Retina (tissue), 1 donor: ENCODE data around the gene LZTR1.
"Not testable (repeated sequence)": the region's sequence is repeated elsewhere in the genome, so short reads cannot be mapped to it uniquely, and the experiment has no call there.

ENCODE experiments used
- DNase-seq: peaks from one replicate; pipeline ENCODE4 v3.0.0-alpha.2; 2016

LZTR1 gene

GRCh38 chr22:20966883-20967696 is 15.0 kb upstream of the LZTR1 start, which contains the start of gene AIFM3:
AIFM3 (plus strand) TSS chr22:20967255; CDS start chr22:20967945, 690 bp downstream.
- DNase-seq = no peak

GRCh38 chr22:20967697-20968211 is 14.3 kb upstream of the LZTR1 start:
- peak; percentile 84 for DNase-seq

- no peak for DNase-seq
Measured at GRCh38 chr22:20968281-20968977, 13.7 kb upstream of the LZTR1 start.

GRCh38 chr22:20970939-20971657 is 11.0 kb upstream of the LZTR1 start:
- peak; percentile 46 for DNase-seq

- not testable (repeated sequence) for DNase-seq
Measured at GRCh38 chr22:20972014-20972694, 9.9 kb upstream of the LZTR1 start.

GRCh38 chr22:20972933-20973577 is 9.0 kb upstream of the LZTR1 start:
- DNase-seq = no peak

GRCh38 chr22:20973634-20974286 is 8.3 kb upstream of the LZTR1 start:
- no peak for DNase-seq

DNA sequence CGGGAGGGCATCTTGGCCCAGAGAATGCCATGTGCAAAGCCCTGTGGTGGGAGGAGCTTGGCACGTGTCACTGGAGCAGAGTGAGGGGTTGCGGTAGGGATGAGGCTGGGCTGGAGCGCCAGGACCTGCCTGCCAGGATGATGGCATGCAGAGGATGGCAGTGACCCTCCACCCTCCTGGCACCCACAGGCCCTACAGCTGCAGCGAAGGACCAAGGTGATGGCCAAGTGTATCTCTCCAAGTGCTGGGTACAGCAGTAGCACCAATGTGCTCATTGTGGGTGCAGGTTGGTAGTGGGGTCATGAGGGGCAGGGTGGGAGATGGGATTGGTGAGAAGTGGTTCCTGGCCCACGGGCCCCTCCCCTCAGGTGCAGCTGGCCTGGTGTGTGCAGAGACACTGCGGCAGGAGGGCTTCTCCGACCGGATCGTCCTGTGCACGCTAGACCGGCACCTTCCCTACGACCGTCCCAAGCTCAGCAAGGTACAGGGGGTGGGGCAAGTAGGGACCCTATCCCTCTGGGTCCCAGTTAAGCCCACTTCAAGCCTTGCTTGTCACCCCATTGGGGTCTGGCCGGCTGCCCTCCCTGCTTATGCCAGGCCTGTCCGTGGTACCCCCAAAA is 7.7 kb upstream of the LZTR1 start:
- no peak for DNase-seq

- DNase-seq = no peak
Measured at GRCh38 chr22:20975541-20976290, 6.4 kb upstream of the LZTR1 start.

GRCh38 chr22:20976291-20976877 is 5.7 kb upstream of the LZTR1 start:
- DNase-seq = no peak

DNA sequence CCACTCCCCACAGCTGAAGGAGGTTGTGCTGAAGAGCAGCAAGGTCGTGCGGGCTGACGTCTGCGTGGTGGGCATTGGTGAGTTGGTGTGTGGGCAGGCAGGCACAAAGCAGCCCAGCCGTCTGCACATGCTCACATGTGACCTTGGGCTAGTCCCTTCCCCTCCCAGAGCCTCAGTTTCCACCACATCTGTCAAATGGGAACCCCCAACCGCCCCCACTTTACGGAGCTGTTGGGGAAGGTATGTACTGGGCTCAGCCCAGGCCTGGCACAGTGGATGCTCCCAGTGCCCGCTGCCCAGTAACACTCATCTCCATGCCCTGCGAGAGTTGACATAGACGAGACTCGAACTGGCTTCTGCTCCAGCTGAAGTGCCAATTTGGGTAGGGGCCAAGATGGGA is 5.1 kb upstream of the LZTR1 start:
- DNase-seq = no peak

- DNase-seq = no peak
Measured at GRCh38 chr22:20977516-20978170, 4.5 kb upstream of the LZTR1 start.

DNA sequence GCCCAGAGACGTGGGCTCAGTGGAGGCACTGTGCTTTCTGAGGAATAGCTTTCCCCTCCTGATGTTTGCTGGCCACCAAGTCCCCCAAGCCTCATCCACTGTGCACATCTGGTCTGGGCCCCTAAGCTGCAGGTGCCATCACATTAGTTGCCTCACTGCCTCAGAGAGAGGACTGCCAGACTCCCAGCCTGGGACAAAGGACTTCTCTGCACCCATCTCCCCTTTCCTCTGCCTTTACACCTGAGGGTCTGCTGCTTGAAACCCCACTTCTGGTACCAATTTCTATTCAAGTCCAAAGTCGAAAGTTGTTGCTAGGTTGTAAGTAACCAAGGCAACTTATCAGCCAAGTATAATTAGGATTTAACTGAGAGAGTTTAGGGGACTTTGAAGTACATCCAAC is 3.7 kb upstream of the LZTR1 start:
- no peak for DNase-seq

GRCh38 chr22:20979243-20979809 is 2.8 kb upstream of the LZTR1 start:
- DNase-seq = peak; percentile 65

DNA sequence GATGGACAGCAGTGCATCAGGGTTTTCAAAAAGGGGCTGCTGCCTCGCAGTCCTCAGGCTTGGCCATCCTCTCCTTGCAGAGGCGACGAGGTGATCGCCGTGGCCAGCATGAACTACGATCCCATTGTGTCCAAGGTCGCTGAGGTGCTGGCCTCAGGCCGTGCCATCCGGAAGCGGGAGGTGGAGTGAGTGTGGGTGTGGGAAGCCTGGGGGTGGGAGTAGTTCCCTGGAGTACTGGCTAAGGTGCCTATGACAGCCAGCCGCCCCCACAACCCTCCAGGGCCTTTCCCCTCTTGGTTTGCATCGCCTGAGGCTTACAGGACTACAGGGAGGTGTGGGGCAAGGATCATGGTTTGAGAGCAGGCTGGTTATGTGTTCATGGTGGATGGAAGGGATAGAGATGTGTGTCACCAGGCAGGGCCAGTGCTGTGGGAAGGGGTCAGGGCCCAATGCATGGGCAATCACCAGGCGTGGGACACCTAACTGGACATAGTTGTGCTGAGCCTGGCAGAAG is 2.1 kb upstream of the LZTR1 start:
- DNase-seq = no peak

GRCh38 chr22:20980523-20980922 is 1.6 kb upstream of the LZTR1 start:
- no peak for DNase-seq

DNA sequence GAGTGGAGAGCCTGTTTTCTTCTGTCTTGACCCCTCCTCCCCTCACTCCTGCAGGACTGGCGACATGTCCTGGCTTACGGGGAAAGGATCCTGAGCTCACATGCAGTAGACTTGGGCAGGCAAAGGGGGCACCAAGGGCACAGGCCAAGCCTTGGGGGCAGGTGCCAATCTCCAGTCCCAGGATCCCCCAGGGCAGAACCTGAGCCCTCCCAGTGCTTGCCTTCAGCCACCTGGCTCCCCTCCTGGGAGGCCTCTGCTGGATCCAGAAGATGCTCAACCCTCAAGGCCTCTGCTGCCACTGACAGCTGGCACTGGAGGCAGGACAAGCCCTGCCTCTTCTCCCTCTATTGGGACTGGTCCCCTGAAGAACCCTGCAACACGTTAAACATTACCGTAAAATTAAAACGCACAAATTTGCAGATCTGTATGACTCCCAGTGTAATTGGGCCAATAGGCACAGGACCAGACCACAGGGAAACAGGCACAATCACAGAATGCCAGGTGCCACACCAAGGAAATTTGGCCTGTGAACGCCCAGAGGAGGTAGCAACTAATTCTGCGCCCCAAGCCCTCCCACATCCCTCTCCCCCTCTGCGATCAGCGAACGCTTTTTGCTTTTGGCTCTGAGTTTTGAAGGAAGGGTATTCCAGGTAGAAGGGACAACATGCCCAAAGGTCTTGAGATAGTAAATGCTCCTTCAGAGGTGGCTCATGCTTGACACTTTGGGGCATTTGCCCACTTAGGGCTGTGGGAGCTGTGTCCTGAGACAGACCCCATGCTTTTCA is 967 bp upstream of the LZTR1 start:
- DNase-seq = no peak

DNA sequence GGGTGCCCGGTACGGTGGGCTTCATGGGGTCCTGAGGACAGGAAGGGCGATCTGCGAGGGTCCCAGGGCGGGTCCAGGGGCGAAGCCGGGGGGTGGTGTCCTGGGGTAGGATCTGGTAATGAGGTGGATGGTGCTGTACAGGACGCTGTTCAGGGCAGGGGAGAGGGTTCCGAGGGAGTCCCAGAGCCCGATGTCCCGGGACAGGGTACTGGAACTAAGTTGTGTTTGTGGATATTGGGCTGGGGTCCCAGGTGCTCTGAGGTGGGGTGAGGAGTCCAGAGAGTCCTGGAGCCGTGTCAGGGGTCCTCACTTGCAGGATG is 426 bp downstream of the LZTR1 start:
- no peak for DNase-seq
